Natural killer cell (primary cell): ENCODE measurements around the gene AGTRAP. TPM values are rescaled to one million over a fixed set of nuclear protein-coding genes. Genes with fewer than 3 reads are reported as not detected.

Experiments used
- ATAC-seq, 3 donors: fragments of 150-1000 bp in 2 of 3; fragments of 200-7000 bp in 1 of 3; cut with Tn5 transposase; 1 replicate in 1 of 3; 2 replicates in 2 of 3; pipeline ENCODE4 v1.10.0; 2021; ENCODE audit warnings: mild to moderate bottlenecking in 2 of 3, moderate library complexity in 2 of 3
- DNase-seq, 2 donors: peaks; one replicate each; pipeline versions ENCODE4 v3.0.0 to v3.0.0-alpha.2; 2013 to 2021; ENCODE audit warnings: mixed read lengths in 1 of 2
- H3K27ac ChIP-seq: one replicate; pipeline ENCODE4 v1.5.1; 2013; ENCODE audit warnings: mild to moderate bottlenecking, low read length
- H3K27me3 ChIP-seq: one replicate; pipeline ENCODE4 v1.6.1; 2013; ENCODE audit warnings: low read length; ENCODE audit not compliant: control insufficient read depth, insufficient read depth
- H3K36me3 ChIP-seq: one replicate; pipeline ENCODE4 v1.6.1; 2013; ENCODE audit warnings: low read length; ENCODE audit not compliant: control insufficient read depth, insufficient read depth
- H3K4me1 ChIP-seq: one replicate; pipeline ENCODE4 v1.6.1; 2013; ENCODE audit warnings: low read length; ENCODE audit not compliant: control insufficient read depth, insufficient read depth
- H3K4me3 ChIP-seq: one replicate; pipeline ENCODE4 v1.5.1; 2013; ENCODE audit warnings: low read length
- H3K9me3 ChIP-seq: one replicate; pipeline ENCODE4 v1.6.1; 2013; ENCODE audit warnings: low read length; ENCODE audit not compliant: control insufficient read depth, insufficient read depth
- H3K27ac Mint-ChIP-seq, 2 donors: one replicate each; pipeline ENCODE4 v1.8.0; 2022; ENCODE audit warnings: mild to moderate bottlenecking in 2 of 2, mixed read lengths in 2 of 2, moderate library complexity in 1 of 2
- H3K27me3 Mint-ChIP-seq, 2 donors: one replicate each; pipeline ENCODE4 v1.8.0; 2022; ENCODE audit warnings: low read depth in 2 of 2, mixed read lengths in 2 of 2
- H3K36me3 Mint-ChIP-seq: one replicate; pipeline ENCODE4 v1.8.0; 2022; ENCODE audit warnings: mixed read lengths
- H3K4me1 Mint-ChIP-seq, 2 donors: one replicate each; pipeline ENCODE4 v1.8.0; 2022; ENCODE audit warnings: mixed read lengths in 2 of 2
- H3K4me3 Mint-ChIP-seq: one replicate; pipeline ENCODE4 v1.8.0; 2022; ENCODE audit warnings: mild to moderate bottlenecking, moderate library complexity, mixed read lengths
- H3K9me3 Mint-ChIP-seq, 2 donors: one replicate each; pipeline ENCODE4 v1.8.0; 2022; ENCODE audit warnings: mixed read lengths in 2 of 2
- CTCF ChIP-seq: fragments of 200-600 bp; IDR thresholded peaks from one replicate; pipeline ENCODE4 v1.8.0; 2022; ENCODE audit warnings: antibody characterized with exemption
- WGBS: methylation state at CpG from one replicate; pipeline ENCODE4 v1.1.7; 2013; ENCODE audit warnings: missing lambda C conversion rate; ENCODE audit not compliant: insufficient coverage; 5-methylcytosine and 5-hydroxymethylcytosine counted together
- intact Hi-C: fragments of 100-400 bp; cut with micrococcal nuclease; formaldehyde crosslinking; loops from one replicate; pipeline ENCODE4 v1.14.2; 2022
- total RNA-seq, 4 donors: library from RNA; stranded (reverse); fragments of 120-200 nt in 1 of 4; gene quantifications; one replicate each; pipeline versions ENCODE4 v1.2.3 to v1.2.4, GENCODE V29; 2013 to 2022

Gene AGTRAP
- total RNA-seq, 3 donors from 2014 or later (not counting 1 experiment from before 2014, with no cell fraction given), result 94.6 to 122 (median 104) TPM

- no peak for TF ChIP-seq CTCF
- no peaks in the 10 kb centered on the region for H3K9me3 ChIP-seq
- no peaks in the 10 kb centered on the region for H3K4me1 ChIP-seq
- Mint-ChIP-seq H3K4me3 (no peak overlapping the region), H3K36me3 (no peaks in the 10 kb centered on the region), H3K27ac (no peak overlapping the region), H3K4me1 (peaks cover 0 to 14% of the 10 kb centered on the region in 2 donors), H3K9me3 (no peaks in the 10 kb centered on the region), H3K27me3 (no peaks in the 10 kb centered on the region)
- H3K27me3 ChIP-seq, result peaks cover 9% of the 10 kb centered on the region
- DNase-seq, result no peak
- no peak for ATAC-seq
- no peak overlapping the region for H3K27ac ChIP-seq
- WGBS, result 93% methylated on average over 9 of the region's 9 CpGs
- no peak overlapping the region for H3K4me3 ChIP-seq
- intact Hi-C loops, result no loop called here
- no peaks in the 10 kb centered on the region for H3K36me3 ChIP-seq
These were observed 30.3 kb upstream of the AGTRAP start for GRCh38 chr1:11705596-11705995.

GRCh38 chr1:11706292-11706691, 29.6 kb upstream of the AGTRAP start:
- Histone ChIP-seq H3K9me3 (no peaks in the 10 kb centered on the region), H3K4me1 (no peaks in the 10 kb centered on the region), H3K27ac (no peak overlapping the region), H3K36me3 (no peaks in the 10 kb centered on the region), H3K4me3 (no peak overlapping the region), H3K27me3 (peaks cover 6% of the 10 kb centered on the region)
- H3K27me3 Mint-ChIP-seq, result no peaks in the 10 kb centered on the region
- no peak for TF ChIP-seq CTCF
- no peak overlapping the region for H3K4me3 Mint-ChIP-seq
- intact Hi-C loops, result no loop called here
- H3K36me3 Mint-ChIP-seq, result no peaks in the 10 kb centered on the region
- H3K9me3 Mint-ChIP-seq, result no peaks in the 10 kb centered on the region
- ATAC-seq (no peak), DNase-seq (no peak)
- no peak overlapping the region for H3K27ac Mint-ChIP-seq
- peaks cover 0 to 14% of the 10 kb centered on the region in 2 donors for H3K4me1 Mint-ChIP-seq
- WGBS, result 92% methylated on average over 14 of the region's 14 CpGs

- DNase-seq, result no peak
- H3K27me3 Mint-ChIP-seq, result no peaks in the 10 kb centered on the region
- H3K4me1 Mint-ChIP-seq, result peaks cover 0 to 14% of the 10 kb centered on the region in 2 donors
- H3K36me3 ChIP-seq, result no peaks in the 10 kb centered on the region
- no peak overlapping the region for H3K4me3 ChIP-seq
- no peaks in the 10 kb centered on the region for H3K9me3 Mint-ChIP-seq
- H3K27ac ChIP-seq, result no peak overlapping the region
- intact Hi-C loops, result no loop called here
- H3K36me3 Mint-ChIP-seq, result no peaks in the 10 kb centered on the region
- no peaks in the 10 kb centered on the region for H3K9me3 ChIP-seq
- H3K4me3 Mint-ChIP-seq, result no peak overlapping the region
- no peak for TF ChIP-seq CTCF
- no peaks in the 10 kb centered on the region for H3K4me1 ChIP-seq
- H3K27ac Mint-ChIP-seq, result no peak overlapping the region
- 60% methylated on average over 17 of the region's 17 CpGs for WGBS
- ATAC-seq, result no peak
- H3K27me3 ChIP-seq, result peaks cover 4% of the 10 kb centered on the region
These were observed 28.2 kb upstream of the AGTRAP start for GRCh38 chr1:11707621-11708276.
